RCC 7860 (cell line): ENCODE data around the gene PRRG2.

ENCODE experiments used
- DNase-seq: peaks from one replicate; pipeline ENCODE4 v3.0.0-alpha.2; 2015; ENCODE audit warnings: low spot score
- FAIRE-seq: peaks from 2 replicates; lab custom pipeline; 2012; peaks lifted over from hg19 to GRCh38; lab: Jason Lieb, UNC

The PRRG2 gene

DNA sequence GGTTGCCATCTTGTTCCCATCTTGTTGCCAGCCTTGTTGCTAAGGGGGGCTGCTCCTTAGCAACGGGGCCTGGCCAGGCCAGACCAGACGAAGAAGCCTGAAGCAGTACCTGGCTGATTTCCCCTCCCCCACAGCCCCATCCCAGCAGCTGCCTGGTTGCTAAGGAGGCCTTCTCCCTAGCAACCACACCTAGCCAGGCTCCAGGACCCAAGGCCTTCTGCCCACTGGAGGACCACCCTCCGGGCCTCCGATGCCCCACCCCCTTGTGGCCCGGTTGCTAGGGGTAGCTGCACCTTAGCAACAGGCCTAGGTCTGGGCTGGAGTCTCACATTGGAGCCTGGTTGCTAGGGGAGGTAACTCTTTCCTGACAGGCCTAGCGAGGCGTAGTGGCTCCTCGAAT, 3.9 kb downstream of the PRRG2 start:
- FAIRE-seq, result no peak
- no peak for DNase-seq

DNA sequence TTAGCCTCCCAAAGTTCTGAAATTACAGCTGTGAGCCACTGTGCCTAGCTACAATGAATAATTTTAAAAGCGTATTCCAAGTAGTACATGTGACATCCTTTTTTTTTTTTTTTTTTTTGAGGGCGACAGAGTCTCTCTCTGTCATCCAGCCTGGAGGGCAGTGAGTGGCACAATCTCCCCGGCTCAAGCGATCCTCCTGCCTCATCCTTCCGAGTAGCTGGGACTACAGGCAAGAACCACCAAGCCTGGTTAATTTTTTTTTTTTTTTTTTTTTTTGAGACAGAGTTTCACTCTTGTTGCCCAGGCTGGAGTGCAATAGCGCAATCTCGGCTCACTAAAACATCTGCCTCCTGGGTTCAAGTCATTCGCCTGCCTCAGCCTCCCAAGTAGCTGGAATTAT, 6.1 kb downstream of the PRRG2 start:
- no peak for FAIRE-seq
- DNase-seq, result no peak

- no peak for DNase-seq
- no peak for FAIRE-seq
These were observed 7.4 kb downstream of the PRRG2 start for GRCh38 chr19:49588365-49589122.

DNA sequence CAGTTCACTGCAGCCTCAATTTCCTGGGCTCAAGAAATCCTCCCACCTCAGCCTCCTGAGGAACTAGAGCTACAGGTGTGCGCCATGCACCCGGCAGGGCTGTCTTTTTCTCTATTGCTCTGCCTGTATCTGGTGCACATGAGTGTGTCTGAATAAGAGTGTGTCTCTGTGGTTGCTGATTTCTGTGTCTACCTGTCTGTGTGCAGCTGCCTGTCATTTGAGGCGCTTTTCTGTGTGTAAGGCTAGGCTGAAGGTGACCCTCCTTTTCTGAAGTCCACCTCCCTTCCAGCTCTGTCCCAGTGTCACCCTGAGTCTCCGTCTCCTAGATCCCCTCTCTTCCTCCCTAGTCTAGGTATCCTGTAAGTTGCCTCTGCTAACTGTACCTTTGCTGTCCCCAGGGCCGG, 8.4 kb downstream of the PRRG2 start:
- FAIRE-seq, result no peak

DNA sequence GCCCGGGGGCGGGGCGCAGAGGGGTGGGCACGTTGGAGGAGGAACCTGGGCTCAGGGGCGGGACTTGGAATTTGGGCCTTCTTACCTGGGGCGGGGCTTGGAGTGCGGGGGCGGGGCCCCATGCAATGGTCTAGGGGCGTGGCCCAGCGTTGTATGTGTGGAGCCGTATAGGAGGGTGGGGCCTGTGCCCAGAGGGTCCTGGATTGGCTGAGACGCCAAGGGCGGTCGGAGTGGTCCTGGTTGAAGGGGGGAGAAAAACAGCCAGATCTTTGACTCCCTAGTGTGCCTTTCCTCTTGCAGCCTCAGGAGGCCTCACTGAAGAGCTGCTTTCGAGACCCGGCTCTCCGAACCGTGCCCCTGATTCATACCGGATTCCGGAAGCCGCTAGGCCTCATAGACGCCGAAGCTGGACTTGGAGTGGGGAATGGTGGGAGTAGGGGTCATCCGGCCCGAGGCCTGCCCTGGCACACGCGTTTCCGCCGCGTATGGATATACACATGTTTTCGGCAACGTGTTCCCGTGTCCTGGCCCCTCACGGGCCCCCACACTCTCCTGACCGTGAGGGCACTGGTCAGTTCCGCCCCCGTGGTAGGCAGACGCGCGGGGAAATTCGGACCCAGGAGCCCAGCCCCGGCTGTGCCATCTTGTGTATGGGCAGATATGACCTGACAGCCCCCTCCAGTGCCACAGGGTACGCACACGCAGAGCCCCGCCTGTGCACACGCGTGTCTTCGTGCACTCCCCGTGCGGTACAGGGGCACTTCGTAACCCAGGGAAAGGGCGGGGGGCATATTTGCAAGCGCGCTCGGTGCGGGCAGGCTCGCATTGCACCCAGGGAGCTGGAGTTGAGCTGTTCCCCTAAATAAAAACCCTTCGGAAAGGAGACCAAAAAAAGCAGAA, 9.2 kb downstream of the PRRG2 start:
- DNase-seq (peak; percentile 93), FAIRE-seq (peak; percentile 77)

More for the DNA sequence above, 8.4 kb downstream of the PRRG2 start:
- no peak for DNase-seq

DNA sequence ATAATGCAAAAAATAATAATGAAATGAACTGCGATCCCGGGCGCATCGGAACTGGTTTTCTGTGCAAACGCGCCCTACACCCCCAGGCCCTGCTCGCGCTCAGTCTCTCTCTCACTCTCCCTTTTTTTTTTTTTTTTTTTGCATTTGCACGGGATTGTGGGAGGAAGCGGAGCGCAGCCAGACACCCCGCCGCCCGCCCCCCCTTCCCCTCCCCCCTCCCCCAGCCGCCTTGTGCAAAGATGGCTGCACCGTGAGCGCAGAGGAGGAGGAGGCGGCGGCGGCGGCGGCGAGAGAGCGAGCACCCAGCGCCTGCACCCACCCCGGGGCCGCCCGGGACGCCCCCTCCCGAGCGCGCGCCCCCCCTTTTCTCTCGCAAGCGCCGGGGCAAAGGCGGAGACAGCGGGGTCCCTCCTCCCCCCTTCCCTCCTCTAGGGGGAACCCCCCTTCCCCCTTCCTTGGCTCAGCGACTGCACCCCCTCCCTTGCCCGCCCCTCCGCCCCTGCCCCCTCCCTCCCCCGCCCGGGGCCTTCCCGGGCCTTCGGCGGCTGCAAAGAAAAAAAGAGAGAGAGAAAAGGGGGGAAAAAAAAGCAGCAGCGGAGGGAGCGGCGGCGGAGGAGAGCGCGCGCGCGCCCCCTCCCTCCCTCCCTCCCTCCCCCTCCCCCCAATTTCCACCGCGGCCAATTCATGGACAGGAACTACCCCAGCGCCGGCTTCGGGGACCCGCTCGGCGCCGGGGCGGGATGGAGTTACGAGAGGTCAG, 10.0 kb downstream of the PRRG2 start, which contains the start of gene PRR12:
Gene PRR12 (plus strand): TSS at position 212 of the 760 bp plus-strand sequence. CDS start 473 bp downstream, at position 685.
- peak; percentile 34 for DNase-seq
- FAIRE-seq, result no peak

GRCh38 chr19:49591731-49592485, 10.8 kb downstream of the PRRG2 start:
- DNase-seq, result peak; percentile 10
- no peak for FAIRE-seq

DNA sequence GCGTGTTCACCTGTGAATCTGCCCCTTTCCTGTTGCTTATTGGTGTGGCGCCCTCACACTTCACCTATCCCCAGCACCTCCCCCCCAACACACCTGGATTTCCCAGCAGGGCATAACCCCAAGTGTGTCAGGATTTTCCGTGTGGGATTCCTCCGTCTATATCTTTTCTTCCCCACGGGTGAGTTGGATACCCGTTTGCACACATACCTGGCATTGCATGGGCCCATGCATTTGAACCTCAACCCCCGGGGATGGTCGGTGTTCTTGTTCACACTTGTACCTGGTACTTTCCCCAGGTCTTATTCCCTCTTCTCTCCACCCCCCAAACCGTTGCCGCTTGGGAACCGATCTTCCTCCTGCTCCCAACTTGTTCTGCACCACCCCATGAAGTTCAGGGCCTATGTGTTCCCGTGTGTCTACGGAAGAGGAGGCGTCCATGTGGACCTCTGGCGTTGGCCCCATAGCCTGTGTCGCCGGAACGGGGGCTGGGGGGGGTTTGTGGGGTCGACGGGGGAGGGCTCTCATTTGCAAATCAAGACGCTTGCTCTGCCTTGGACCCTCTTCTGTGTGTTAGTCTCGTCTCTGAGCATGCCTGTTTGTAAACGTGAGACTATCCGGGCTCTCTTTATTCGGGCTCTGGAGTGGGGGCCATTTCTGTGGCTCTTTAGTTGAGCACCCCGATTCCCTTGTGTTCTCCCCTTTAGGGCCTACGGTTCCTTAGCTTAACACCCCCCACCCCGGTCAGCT, 11.5 kb downstream of the PRRG2 start:
- FAIRE-seq, result no peak
- DNase-seq, result no peak

DNA sequence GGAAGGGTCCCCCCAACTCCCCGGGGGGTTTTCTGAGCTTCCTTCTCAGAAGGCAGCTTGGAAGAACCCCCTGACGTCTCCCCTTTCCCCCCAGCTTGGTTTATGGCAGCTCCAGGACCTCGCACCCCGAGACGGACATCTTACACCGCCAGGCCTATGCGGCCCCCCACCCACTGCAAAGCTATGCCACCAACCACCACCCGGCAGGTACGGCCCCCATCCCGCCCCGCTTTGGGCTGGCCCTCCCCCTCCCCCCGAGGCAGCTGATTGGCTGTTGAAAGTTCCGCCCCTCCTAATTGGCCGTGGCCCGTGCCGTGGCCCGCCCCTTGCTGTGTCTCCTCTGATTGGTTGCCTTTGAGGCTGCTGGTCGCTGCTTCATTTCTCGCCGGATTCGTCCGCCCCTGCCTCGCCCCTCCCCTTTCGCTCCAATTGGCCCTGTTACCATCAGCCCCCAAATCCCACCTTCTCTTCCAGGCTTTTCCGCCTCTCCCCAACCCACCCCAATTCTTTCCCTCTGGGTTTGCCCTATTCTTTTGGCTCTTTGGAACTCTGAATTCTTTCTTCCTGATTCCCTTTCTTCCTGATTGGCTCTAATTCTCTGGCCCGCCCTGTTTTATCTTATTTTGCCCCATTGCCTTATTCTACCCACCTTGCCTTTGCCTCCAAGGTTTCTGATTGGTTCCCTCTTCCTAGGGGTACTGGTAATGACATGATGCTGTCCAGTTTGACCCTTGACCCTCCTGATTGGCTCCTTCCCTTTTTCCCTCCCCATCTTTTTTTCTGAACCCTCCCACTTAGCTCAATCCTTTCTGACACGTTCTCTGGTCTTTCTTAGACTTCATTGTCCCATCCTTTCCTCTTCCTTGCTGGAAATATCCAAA, 12.4 kb downstream of the PRRG2 start:
- peak; percentile 67 for DNase-seq
- no peak for FAIRE-seq

DNA sequence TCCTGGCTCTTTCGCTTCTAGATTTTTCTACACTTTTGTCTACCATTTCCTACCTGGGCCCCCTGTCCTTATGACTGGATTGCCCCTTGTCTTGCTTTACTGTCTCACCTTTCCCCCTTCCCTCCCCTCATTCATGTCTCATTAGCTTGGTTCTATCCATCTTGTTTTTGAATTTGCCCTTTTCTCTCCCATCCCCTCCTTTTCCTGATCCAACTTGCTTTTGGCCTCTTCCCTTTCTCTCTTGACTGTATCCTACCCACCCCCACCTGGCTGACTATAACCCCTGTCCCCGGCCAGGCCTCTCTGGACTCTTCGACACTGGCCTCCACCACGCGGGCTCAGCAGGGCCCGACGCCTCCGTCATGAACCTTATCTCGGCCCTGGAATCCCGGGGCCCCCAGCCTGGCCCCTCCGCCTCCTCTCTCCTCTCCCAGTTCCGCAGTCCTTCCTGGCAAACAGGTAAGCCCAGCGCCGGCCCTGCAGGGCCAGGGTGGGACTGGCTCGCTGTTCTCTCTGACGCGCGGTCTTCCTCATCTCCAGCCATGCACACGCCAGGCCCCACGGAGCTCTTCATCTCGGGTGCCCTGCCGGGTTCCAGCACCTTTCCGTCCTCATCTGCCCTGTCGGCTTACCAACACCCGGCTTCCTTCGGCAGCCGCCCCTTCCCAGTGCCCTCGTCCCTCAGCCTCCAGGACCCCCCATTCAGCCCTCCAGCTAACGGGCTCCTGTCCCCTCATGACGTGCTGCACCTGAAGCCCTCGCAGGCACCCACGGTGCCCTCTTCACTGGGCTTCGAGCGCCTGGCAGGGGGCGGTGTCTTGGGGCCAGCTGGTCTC, 13.3 kb downstream of the PRRG2 start:
- FAIRE-seq (no peak), DNase-seq (no peak)

GRCh38 chr19:49594993-49595818, 14.1 kb downstream of the PRRG2 start:
- no peak for FAIRE-seq
- no peak for DNase-seq

DNA sequence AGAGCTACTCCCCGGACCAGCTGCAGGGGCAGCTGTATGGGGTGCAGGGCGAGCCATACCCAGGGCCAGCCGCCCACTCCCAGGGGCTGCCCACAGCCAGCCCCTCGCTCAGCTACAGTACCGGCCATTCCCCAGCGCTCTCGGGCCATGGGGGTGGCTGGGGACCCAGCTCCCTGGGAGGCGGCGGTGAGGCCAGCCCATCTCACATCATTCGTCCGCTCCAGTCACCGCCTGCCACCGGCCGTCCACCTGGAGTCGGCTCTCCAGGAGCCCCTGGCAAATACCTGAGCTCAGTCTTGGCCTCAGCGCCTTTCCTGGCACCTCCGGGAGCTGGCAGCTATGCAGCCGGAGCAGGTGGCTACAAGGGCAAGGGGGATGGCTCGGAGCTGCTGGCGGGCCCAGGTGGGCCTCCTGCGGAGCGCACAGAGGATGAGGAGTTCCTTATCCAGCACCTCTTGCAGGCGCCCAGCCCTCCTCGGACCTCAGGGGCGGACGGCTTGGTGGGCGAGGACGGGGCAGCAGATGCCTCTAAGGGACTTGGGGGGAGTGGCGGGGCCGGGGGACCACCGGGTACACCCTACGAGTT, 14.8 kb downstream of the PRRG2 start:
- no peak for FAIRE-seq
- no peak for DNase-seq

GRCh38 chr19:49596407-49596806, 15.3 kb downstream of the PRRG2 start:
- FAIRE-seq, result no peak
- no peak for DNase-seq

DNA sequence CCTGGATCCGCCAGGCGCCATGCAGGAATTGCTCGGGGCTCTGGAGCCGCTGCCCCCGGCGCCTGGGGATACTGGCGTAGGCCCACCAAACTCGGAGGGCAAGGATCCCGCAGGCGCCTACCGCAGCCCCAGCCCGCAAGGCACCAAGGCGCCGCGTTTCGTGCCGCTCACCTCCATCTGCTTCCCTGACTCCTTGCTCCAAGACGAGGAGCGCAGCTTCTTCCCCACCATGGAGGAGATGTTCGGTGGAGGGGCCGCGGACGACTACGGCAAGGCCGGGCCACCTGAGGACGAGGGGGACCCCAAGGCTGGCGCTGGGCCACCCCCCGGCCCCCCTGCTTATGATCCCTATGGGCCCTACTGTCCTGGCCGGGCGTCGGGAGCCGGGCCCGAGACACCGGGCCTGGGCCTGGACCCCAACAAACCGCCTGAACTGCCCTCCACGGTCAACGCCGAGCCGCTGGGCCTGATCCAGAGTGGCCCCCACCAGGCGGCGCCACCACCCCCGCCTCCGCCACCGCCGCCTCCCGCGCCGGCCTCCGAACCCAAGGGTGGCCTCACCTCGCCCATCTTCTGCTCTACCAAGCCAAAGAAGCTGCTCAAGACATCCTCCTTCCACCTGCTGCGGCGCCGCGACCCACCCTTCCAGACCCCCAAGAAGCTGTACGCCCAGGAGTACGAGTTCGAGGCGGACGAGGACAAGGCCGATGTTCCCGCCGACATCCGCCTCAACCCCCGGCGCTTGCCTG, 16.0 kb downstream of the PRRG2 start:
- FAIRE-seq (no peak), DNase-seq (no peak)

DNA sequence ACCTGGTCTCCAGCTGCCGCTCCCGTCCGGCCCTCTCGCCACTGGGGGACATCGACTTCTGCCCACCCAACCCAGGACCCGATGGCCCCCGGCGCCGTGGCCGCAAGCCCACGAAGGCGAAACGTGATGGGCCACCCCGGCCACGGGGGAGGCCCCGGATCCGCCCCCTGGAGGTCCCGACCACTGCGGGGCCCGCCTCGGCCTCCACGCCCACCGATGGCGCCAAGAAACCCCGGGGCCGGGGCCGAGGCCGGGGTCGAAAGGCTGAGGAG, 16.5 kb downstream of the PRRG2 start:
- FAIRE-seq (no peak), DNase-seq (no peak)
